ENCODE results near the gene UGT1A10.
"Not testable (repeated sequence)": the region's sequence is repeated elsewhere in the genome, so short reads cannot be mapped to it uniquely, and the experiment has no call there.

Gene UGT1A10

DNA sequence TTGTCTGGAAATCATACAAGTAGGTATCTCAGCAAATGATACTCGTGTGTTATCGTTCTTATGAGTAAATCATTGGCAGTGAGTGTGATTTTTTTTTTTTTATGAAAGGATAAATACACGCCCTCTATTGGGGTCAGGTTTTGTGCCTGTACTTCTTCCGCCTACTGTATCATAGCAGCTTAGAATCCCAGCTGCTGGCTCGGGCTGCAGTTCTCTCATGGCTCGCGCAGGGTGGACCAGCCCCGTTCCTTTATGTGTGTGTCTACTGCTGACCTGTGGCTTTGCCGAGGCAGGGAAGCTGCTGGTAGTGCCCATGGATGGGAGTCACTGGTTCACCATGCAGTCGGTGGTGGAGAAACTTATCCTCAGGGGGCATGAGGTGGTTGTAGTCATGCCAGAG is at the start of gene UGT1A10:
Gene UGT1A10, plus strand, starts transcription at position 143 of the 400 bp plus-strand sequence. Its CDS starts 75 bp downstream, at position 218.
- H3K27ac ChIP-seq (ENCODE audit: low read depth, low read length); H3K79me2 ChIP-seq (ENCODE audit: control insufficient read depth, low read length); H3K27me3 ChIP-seq (ENCODE audit: control insufficient read depth, low read length); H3K9me3 ChIP-seq (ENCODE audit: control insufficient read depth, insufficient read depth, low read length); H3K4me2 ChIP-seq (ENCODE audit: low read length); H3K36me3 ChIP-seq (ENCODE audit: control insufficient read depth, low read length); H4K20me1 ChIP-seq (ENCODE audit: control insufficient read depth, insufficient read depth, low read depth, low read length); H3K4me1 ChIP-seq (ENCODE audit: control insufficient read depth, low read length); H3K4me3 ChIP-seq (ENCODE audit: low read length); H3K9me2 ChIP-seq (replicated peaks; ENCODE audit: control insufficient read depth, low read length); H3F3A ChIP-seq (ENCODE audit: control insufficient read depth, insufficient read depth): not testable (repeated sequence)

GRCh38 chr2:233588400-233588799 is 47.8 kb upstream of the UGT1A10 start:
- Histone ChIP-seq H3K9me3 (ENCODE audit: control insufficient read depth, insufficient read depth, low read length) (no peaks in the 10 kb centered on the region), H3K79me2 (ENCODE audit: control insufficient read depth, low read length) (no peaks in the 10 kb centered on the region), H3K27ac (ENCODE audit: low read depth, low read length) (no peak overlapping the region), H3K4me1 (ENCODE audit: control insufficient read depth, low read length) (no peaks in the 10 kb centered on the region), H3K4me2 (ENCODE audit: low read length) (no peak overlapping the region), H3F3A (ENCODE audit: control insufficient read depth, insufficient read depth) (no peaks in the 10 kb centered on the region), H3K9me2 (replicated peaks; ENCODE audit: control insufficient read depth, low read length) (no peaks in the 10 kb centered on the region), H3K27me3 (ENCODE audit: control insufficient read depth, low read length) (no peaks in the 10 kb centered on the region), H4K20me1 (ENCODE audit: control insufficient read depth, insufficient read depth, low read depth, low read length) (no peaks in the 10 kb centered on the region), H3K36me3 (ENCODE audit: control insufficient read depth, low read length) (no peaks in the 10 kb centered on the region), H3K4me3 (ENCODE audit: low read length) (no peak overlapping the region)
- no peak for TF ChIP-seq CTCF (IDR thresholded peaks at IDR 0.05; ENCODE audit: low read depth, low read length, poor library complexity, severe bottlenecking)
- TF ChIP-seq EZH2phosphoT487 (IDR thresholded peaks at IDR 0.05; ENCODE audit: borderline replicate concordance, low read length), result no peak

GRCh38 chr2:233592706-233593105 is 43.5 kb upstream of the UGT1A10 start:
- H3K9me3 ChIP-seq (ENCODE audit: control insufficient read depth, insufficient read depth, low read length); H3K9me2 ChIP-seq (replicated peaks; ENCODE audit: control insufficient read depth, low read length); H3K4me2 ChIP-seq (ENCODE audit: low read length); H3K36me3 ChIP-seq (ENCODE audit: control insufficient read depth, low read length); H3K27ac ChIP-seq (ENCODE audit: low read depth, low read length); H3K27me3 ChIP-seq (ENCODE audit: control insufficient read depth, low read length); H3K4me3 ChIP-seq (ENCODE audit: low read length); H3F3A ChIP-seq (ENCODE audit: control insufficient read depth, insufficient read depth); H3K79me2 ChIP-seq (ENCODE audit: control insufficient read depth, low read length); H3K4me1 ChIP-seq (ENCODE audit: control insufficient read depth, low read length); H4K20me1 ChIP-seq (ENCODE audit: control insufficient read depth, insufficient read depth, low read depth, low read length): not testable (repeated sequence)

DNA sequence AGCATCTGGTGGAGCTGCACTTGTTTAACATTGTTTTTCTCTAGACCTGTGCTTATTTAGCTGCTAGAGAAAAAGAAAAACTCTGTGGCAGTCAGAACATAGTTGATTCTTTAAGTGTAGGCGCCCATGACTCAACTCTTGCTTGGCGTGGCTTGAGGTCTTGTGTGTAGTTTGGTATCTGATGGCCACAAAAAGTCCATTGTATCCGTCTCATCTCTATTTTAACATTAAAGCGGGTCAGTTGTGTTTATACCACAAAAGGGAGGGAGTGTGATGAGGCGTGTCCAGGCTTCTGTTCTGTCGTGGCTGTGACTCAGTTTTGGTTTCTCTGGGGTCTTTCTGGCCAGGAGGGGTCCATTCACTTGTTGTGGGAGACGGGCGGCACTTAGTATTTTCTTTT is 43.0 kb upstream of the UGT1A10 start:
- Histone ChIP-seq H3K9me2 (replicated peaks; ENCODE audit: control insufficient read depth, low read length) (no peaks in the 10 kb centered on the region), H3K4me3 (ENCODE audit: low read length) (no peak overlapping the region), H3K9me3 (ENCODE audit: control insufficient read depth, insufficient read depth, low read length) (no peaks in the 10 kb centered on the region), H3K4me2 (ENCODE audit: low read length) (no peak overlapping the region), H3K79me2 (ENCODE audit: control insufficient read depth, low read length) (no peaks in the 10 kb centered on the region), H3K27ac (ENCODE audit: low read depth, low read length) (no peak overlapping the region), H3K4me1 (ENCODE audit: control insufficient read depth, low read length) (no peaks in the 10 kb centered on the region), H4K20me1 (ENCODE audit: control insufficient read depth, insufficient read depth, low read depth, low read length) (no peaks in the 10 kb centered on the region), H3K36me3 (ENCODE audit: control insufficient read depth, low read length) (no peaks in the 10 kb centered on the region), H3F3A (ENCODE audit: control insufficient read depth, insufficient read depth) (no peaks in the 10 kb centered on the region), H3K27me3 (ENCODE audit: control insufficient read depth, low read length) (no peaks in the 10 kb centered on the region)
- TF ChIP-seq EZH2phosphoT487 (IDR thresholded peaks at IDR 0.05; ENCODE audit: borderline replicate concordance, low read length) (no peak), CTCF (IDR thresholded peaks at IDR 0.05; ENCODE audit: low read depth, low read length, poor library complexity, severe bottlenecking) (no peak)

Data from DOHH2 (cell line).